Adipocyte (in vitro differentiated cells): Measurements from ENCODE around the gene PDLIM4.
A peak's percentile ranks its signal among the peaks of the same experiment; 100 is the strongest.

Experiments used
- DNase-seq: peaks from one replicate; pipeline ENCODE4 v3.0.0-alpha.2; 2015; ENCODE audit warnings: low read depth
- H3K27me3 ChIP-seq: replicated peaks from 2 replicates; pipeline ENCODE4 v1.7.0; 2013; ENCODE audit warnings: mild to moderate bottlenecking, low read length, moderate library complexity; ENCODE audit not compliant: control insufficient read depth, insufficient read depth
- H3K36me3 ChIP-seq: 2 replicates; pipeline ENCODE4 v1.7.0; 2013; ENCODE audit warnings: low read length, mild to moderate bottlenecking, moderate library complexity; ENCODE audit not compliant: control insufficient read depth, insufficient read depth, severe bottlenecking
- H3K4me1 ChIP-seq: 2 replicates; pipeline ENCODE4 v1.7.0; 2013; ENCODE audit warnings: mild to moderate bottlenecking, low read length, moderate library complexity; ENCODE audit not compliant: control insufficient read depth, insufficient read depth
- H3K4me3 ChIP-seq: 2 replicates; pipeline ENCODE4 v1.7.0; 2013; ENCODE audit warnings: mild to moderate bottlenecking, low read length, moderate library complexity
- H3K9ac ChIP-seq: 2 replicates; pipeline ENCODE4 v1.7.0; 2013; ENCODE audit warnings: mild to moderate bottlenecking, low read length, moderate library complexity
- H3K9me3 ChIP-seq: 2 replicates; pipeline ENCODE4 v1.7.0; 2013; ENCODE audit warnings: mild to moderate bottlenecking, low read length, moderate library complexity; ENCODE audit not compliant: control insufficient read depth

The PDLIM4 gene

GRCh38 chr5:132256086-132256782 lies 1.3 kb upstream of the PDLIM4 start:
- no peaks in the 10 kb centered on the region for H3K9me3 ChIP-seq
- DNase-seq = no peak
- peaks cover 46% of the 10 kb centered on the region for H3K4me1 ChIP-seq
- no peaks in the 10 kb centered on the region for H3K36me3 ChIP-seq
- no peaks in the 10 kb centered on the region for H3K27me3 ChIP-seq
- H3K9ac ChIP-seq = no peak overlapping the region
- H3K4me3 ChIP-seq = no peak overlapping the region

GRCh38 chr5:132256783-132257130 lies 739 bp upstream of the PDLIM4 start:
- no peaks in the 10 kb centered on the region for H3K27me3 ChIP-seq
- H3K4me3 ChIP-seq = peak overlapping the region; percentile 62
- H3K9ac ChIP-seq = peak overlapping the region; percentile 65
- no peaks in the 10 kb centered on the region for H3K9me3 ChIP-seq
- DNase-seq = no peak
- H3K36me3 ChIP-seq = no peaks in the 10 kb centered on the region
- H3K4me1 ChIP-seq = peaks cover 51% of the 10 kb centered on the region

GRCh38 chr5:132258102-132259068 lies 889 bp downstream of the PDLIM4 start:
- Histone ChIP-seq H3K4me3 (peak overlapping the region; percentile 83), H3K36me3 (no peaks in the 10 kb centered on the region), H3K9ac (peak overlapping the region; percentile 91), H3K4me1 (peaks cover 67% of the 10 kb centered on the region), H3K27me3 (no peaks in the 10 kb centered on the region), H3K9me3 (no peaks in the 10 kb centered on the region)
- DNase-seq = peak; percentile 86

GRCh38 chr5:132259069-132259851 lies 1.8 kb downstream of the PDLIM4 start:
- peak; percentile 96 for DNase-seq
- Histone ChIP-seq H3K9ac (peak overlapping the region; percentile 91), H3K9me3 (no peaks in the 10 kb centered on the region), H3K4me1 (peaks cover 75% of the 10 kb centered on the region), H3K36me3 (no peaks in the 10 kb centered on the region), H3K27me3 (no peaks in the 10 kb centered on the region), H3K4me3 (peak overlapping the region; percentile 83)

GRCh38 chr5:132260051-132260450 lies 2.6 kb downstream of the PDLIM4 start:
- H3K4me1 ChIP-seq = peaks cover 75% of the 10 kb centered on the region
- peak; percentile 61 for DNase-seq
- peak overlapping the region; percentile 91 for H3K9ac ChIP-seq
- H3K4me3 ChIP-seq = peak overlapping the region; percentile 83
- H3K36me3 ChIP-seq = no peaks in the 10 kb centered on the region
- H3K9me3 ChIP-seq = no peaks in the 10 kb centered on the region
- H3K27me3 ChIP-seq = no peaks in the 10 kb centered on the region

GRCh38 chr5:132260714-132261551 lies 3.4 kb downstream of the PDLIM4 start:
- peak; percentile 83 for DNase-seq
- no peaks in the 10 kb centered on the region for H3K27me3 ChIP-seq
- H3K4me1 ChIP-seq = peaks cover 81% of the 10 kb centered on the region
- no peak overlapping the region for H3K9ac ChIP-seq
- no peaks in the 10 kb centered on the region for H3K9me3 ChIP-seq
- H3K36me3 ChIP-seq = no peaks in the 10 kb centered on the region
- peak overlapping the region; percentile 83 for H3K4me3 ChIP-seq

GRCh38 chr5:132261881-132262845 lies 4.7 kb downstream of the PDLIM4 start:
- no peak overlapping the region for H3K9ac ChIP-seq
- H3K9me3 ChIP-seq = no peaks in the 10 kb centered on the region
- H3K36me3 ChIP-seq = peaks cover 7% of the 10 kb centered on the region
- peaks cover 84% of the 10 kb centered on the region for H3K4me1 ChIP-seq
- no peak for DNase-seq
- H3K27me3 ChIP-seq = no peaks in the 10 kb centered on the region
- no peak overlapping the region for H3K4me3 ChIP-seq

GRCh38 chr5:132262882-132263547 lies 5.5 kb downstream of the PDLIM4 start:
- H3K4me3 ChIP-seq = no peak overlapping the region
- peak; percentile 51 for DNase-seq
- no peaks in the 10 kb centered on the region for H3K9me3 ChIP-seq
- H3K27me3 ChIP-seq = no peaks in the 10 kb centered on the region
- peaks cover 80% of the 10 kb centered on the region for H3K4me1 ChIP-seq
- H3K9ac ChIP-seq = no peak overlapping the region
- H3K36me3 ChIP-seq = peaks cover 16% of the 10 kb centered on the region

- Histone ChIP-seq H3K4me1 (peaks cover 77% of the 10 kb centered on the region), H3K9me3 (no peaks in the 10 kb centered on the region), H3K27me3 (no peaks in the 10 kb centered on the region), H3K4me3 (no peak overlapping the region), H3K9ac (no peak overlapping the region), H3K36me3 (peaks cover 17% of the 10 kb centered on the region)
- peak; percentile 73 for DNase-seq
These were observed 6.2 kb downstream of the PDLIM4 start for GRCh38 chr5:132263548-132264261.
